Endothelial cell of umbilical vein (primary cell): ENCODE data around the gene PKD1L1. TPM values are rescaled to one million over a fixed set of nuclear protein-coding genes. Genes with fewer than 3 reads are reported as not detected.

Experiments used
- BruUV-seq: library from RNA; stranded (reverse); fragments of 400-500 nt; replicated peaks from 2 replicates; lab custom pipeline; 2021; lab: Mats Ljungman, UMichigan
- CTCF ChIA-PET: fragments of 300-600, 350-600 bp; sonication (Branson Sonifier 250); formaldehyde crosslinking; loops from one replicate; lab custom pipeline; 2021; ENCODE audit warnings: antibody characterized with exemption, inconsistent platforms; lab: Charles Lee
- POLR2A ChIA-PET: fragments of 300-600, 350-600 bp; sonication (Branson Sonifier 250); formaldehyde crosslinking; loops from one replicate; lab custom pipeline; 2021; ENCODE audit warnings: antibody characterized with exemption, inconsistent platforms; lab: Charles Lee
- DNase-seq: peaks from one replicate; pipeline ENCODE4 v3.0.0-alpha.2; 2011; ENCODE audit warnings: low read depth, low spot score
- FAIRE-seq: peaks from 2 replicates; lab custom pipeline; 2011; peaks lifted over from hg19 to GRCh38; lab: Jason Lieb, UNC
- H2AFZ ChIP-seq: 2 replicates; pipeline ENCODE4 v1.6.0; 2012; ENCODE audit warnings: low read depth, low read length, control low read depth, inconsistent platforms
- H3K27ac ChIP-seq: 2 replicates; pipeline ENCODE4 v1.5.1; 2011; ENCODE audit warnings: low read depth, mild to moderate bottlenecking, control low read depth, low read length, moderate library complexity; ENCODE audit not compliant: insufficient read depth
- H3K27me3 ChIP-seq, 2 experiments: 2 replicates each; pipeline versions ENCODE4 v1.6.0 to v1.6.1; 2011; ENCODE audit warnings: low read length in 2 of 2, mixed read lengths in 1 of 2; ENCODE audit not compliant: control insufficient read depth in 2 of 2, insufficient read depth in 2 of 2
- H3K36me3 ChIP-seq, 2 experiments: 2 replicates in 1 of 2; 3 replicates in 1 of 2; pipeline ENCODE4 v1.5.1; 2011; ENCODE audit warnings: low read length in 2 of 2, mild to moderate bottlenecking in 1 of 2, moderate library complexity in 1 of 2; ENCODE audit not compliant: control insufficient read depth in 2 of 2, insufficient read depth in 2 of 2; ENCODE audit errors: extremely low read depth in 1 of 2
- H3K4me1 ChIP-seq: 3 replicates; pipeline ENCODE4 v1.5.1; 2011; ENCODE audit warnings: mild to moderate bottlenecking, low read length; ENCODE audit not compliant: control insufficient read depth, insufficient read depth; ENCODE audit errors: extremely low read depth
- H3K4me2 ChIP-seq: 2 replicates; pipeline ENCODE4 v1.6.1; 2011; ENCODE audit warnings: low read length, control low read depth, mixed read lengths; ENCODE audit not compliant: insufficient read depth
- H3K4me3 ChIP-seq, 3 experiments: fragments of 200-600 bp in 1 of 3; sonication (generic), shearing (Covaris generic) in 1 of 3; replicated peaks in 1 of 3; 2 replicates each; pipeline ENCODE4 v1.5.1; 2011 to 2016; ENCODE audit warnings: control low read depth in 3 of 3, low read length in 3 of 3, mild to moderate bottlenecking in 2 of 3, inconsistent platforms in 1 of 3, low read depth in 1 of 3, moderate library complexity in 1 of 3; ENCODE audit not compliant: insufficient read depth in 1 of 3
- H3K79me2 ChIP-seq: 2 replicates; pipeline ENCODE4 v1.6.0; 2012; ENCODE audit warnings: low read length, inconsistent platforms; ENCODE audit not compliant: control insufficient read depth, insufficient read depth
- H3K9ac ChIP-seq: replicated peaks from 2 replicates; pipeline ENCODE3; 2011; ENCODE audit warnings: low read length, control low read depth; ENCODE audit not compliant: insufficient read depth; ENCODE audit errors: extremely low read depth
- H3K9me1 ChIP-seq: replicated peaks from 3 replicates; pipeline ENCODE4 v1.6.0; 2011; ENCODE audit warnings: mild to moderate bottlenecking, low read length; ENCODE audit not compliant: control insufficient read depth, insufficient read depth; ENCODE audit errors: extremely low read depth
- H3K9me3 ChIP-seq: replicated peaks from 2 replicates; pipeline ENCODE4 v1.5.1; 2012; ENCODE audit warnings: low read length, inconsistent platforms; ENCODE audit not compliant: control insufficient read depth, insufficient read depth
- H4K20me1 ChIP-seq: replicated peaks from 2 replicates; pipeline ENCODE3; 2011; ENCODE audit warnings: mild to moderate bottlenecking, low read length; ENCODE audit not compliant: control insufficient read depth, insufficient read depth; ENCODE audit errors: extremely low read depth
- FOS ChIP-seq: IDR thresholded peaks from 2 replicates; pipeline ENCODE4 v1.6.1; 2011; ENCODE audit warnings: mild to moderate bottlenecking, low read length, moderate library complexity, borderline replicate concordance; ENCODE audit not compliant: insufficient read depth
- JUN ChIP-seq: IDR thresholded peaks from 2 replicates; pipeline ENCODE4 v1.6.1; 2011; ENCODE audit warnings: borderline replicate concordance, low read depth; ENCODE audit not compliant: insufficient read length, insufficient read depth
- MAX ChIP-seq: IDR thresholded peaks from 2 replicates; pipeline ENCODE4 v1.6.1; 2011; ENCODE audit not compliant: insufficient read depth, insufficient read length
- dilution Hi-C: fragments of 300-500 bp; cut with MboI; formaldehyde crosslinking; loops from one replicate; pipeline ENCODE4 v1.15.0; 2019; ENCODE audit warnings: low sequenced_read_pairs; ENCODE audit not compliant: extremely low pct_ligation_motif_present
- intact Hi-C: fragments of 100-400 bp; cut with micrococcal nuclease; formaldehyde crosslinking; loops from one replicate; pipeline ENCODE4 v1.10.0; 2022
- polyA plus RNA-seq, 4 experiments: library from polyadenylated mRNA; depleted of rRNA in 3 of 4; stranded (reverse) in 3 of 4; unstranded in 1 of 4; fragments of >200 nt; gene quantifications; 2 replicates each; pipeline versions ENCODE4 v1.2.1 to v1.2.3, GENCODE V29; 2011 to 2012; ENCODE audit warnings: missing spikeins in 1 of 4
- total RNA-seq: library from RNA; stranded (reverse); gene quantifications from 2 replicates; pipeline ENCODE4 v1.2.3, GENCODE V29; 2021
- TF ChIP-seq, protein P1 (sequence below), 2 donors: IDR thresholded peaks; 1 replicate in 1 of 2; 2 replicates in 1 of 2; pipeline ENCODE4 v1.5.1; 2011; ENCODE audit warnings: low read length in 2 of 2, mild to moderate bottlenecking in 2 of 2, moderate library complexity in 2 of 2, control low read depth in 1 of 2, inconsistent platforms in 1 of 2, low read depth in 1 of 2; ENCODE audit not compliant: insufficient read depth in 1 of 2; ENCODE audit errors: extremely low read depth in 1 of 2

PKD1L1 gene
- total and polyA plus RNA-seq, 2 donors (not counting 3 experiments of a cell fraction or from before 2014, with no cell fraction given): 4.1 to 5.9 TPM

DNA sequence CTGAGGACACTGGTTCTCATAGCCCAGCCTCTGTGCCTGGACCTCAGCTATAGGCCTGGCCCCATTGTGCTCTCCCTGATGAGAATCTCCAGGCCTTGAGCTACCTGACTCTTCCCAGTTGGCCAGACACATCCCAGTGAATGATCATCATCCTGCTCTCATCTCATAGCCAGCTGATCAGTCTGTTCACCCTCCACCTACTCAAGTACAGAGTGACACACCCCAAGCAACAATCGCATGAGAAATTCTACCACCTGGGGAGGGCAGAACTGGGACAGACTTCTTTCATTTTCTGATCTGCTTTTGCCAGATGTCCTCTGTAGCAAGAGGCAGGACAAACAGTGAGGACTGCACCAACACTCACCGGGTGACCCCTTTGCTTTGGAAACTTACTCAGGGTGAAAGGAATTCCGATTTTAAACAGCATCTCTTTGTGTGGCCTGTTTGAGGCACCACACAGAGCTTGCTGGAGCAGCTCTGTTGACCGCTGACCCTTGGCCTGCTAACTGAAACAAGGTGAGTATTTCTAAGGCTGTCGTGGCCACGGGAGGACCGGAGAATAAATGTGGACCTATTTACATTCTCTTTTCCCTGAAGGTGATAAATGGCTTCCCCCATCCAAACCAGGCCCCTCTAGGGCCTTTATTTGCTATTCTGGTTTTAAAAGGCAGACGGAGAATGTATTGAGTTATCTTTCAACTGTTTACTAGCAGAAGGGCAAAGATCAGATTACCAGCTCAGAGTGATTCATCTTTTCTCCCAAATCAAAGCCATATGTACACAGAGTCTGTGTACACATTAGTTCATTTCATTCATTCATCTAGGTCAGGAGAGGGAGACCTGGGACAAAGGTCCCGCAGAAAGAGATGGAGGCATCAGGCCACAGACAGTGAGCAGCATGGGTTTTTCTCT lies 184.9 kb downstream of the PKD1L1 start:
- ChIA-PET POLR2A (no interaction called here), CTCF (interaction anchor here (0.6 to 2.6 kb wide), 5 partner anchors 10 to 328 kb away, joined by 3 to 9 read pairs (median 3); no protein-coding TSS in a partner anchor)
- Histone ChIP-seq H3K79me2 (no peaks in the 10 kb centered on the region), H3K4me3 (no peak overlapping the region), H2AFZ (peak overlapping the region; percentile 73), H3K27ac (no peak overlapping the region), H3K36me3 (no peaks in the 10 kb centered on the region), H3K4me1 (peaks cover 7% of the 10 kb centered on the region), H3K27me3 (no peaks in the 10 kb centered on the region), H3K4me2 (no peak overlapping the region), H3K9me1 (no peaks in the 10 kb centered on the region), H4K20me1 (no peaks in the 10 kb centered on the region), H3K9ac (no peak overlapping the region), H3K9me3 (no peaks in the 10 kb centered on the region)
- dilution Hi-C loops: no loop called here
- intact Hi-C loops: no loop called here
- FAIRE-seq (peak; percentile 15), DNase-seq (peak; percentile 56)
- TF ChIP-seq MAX (no peak), JUN (no peak), FOS (peak; percentile 42)
- TF ChIP-seq, protein P1, sequence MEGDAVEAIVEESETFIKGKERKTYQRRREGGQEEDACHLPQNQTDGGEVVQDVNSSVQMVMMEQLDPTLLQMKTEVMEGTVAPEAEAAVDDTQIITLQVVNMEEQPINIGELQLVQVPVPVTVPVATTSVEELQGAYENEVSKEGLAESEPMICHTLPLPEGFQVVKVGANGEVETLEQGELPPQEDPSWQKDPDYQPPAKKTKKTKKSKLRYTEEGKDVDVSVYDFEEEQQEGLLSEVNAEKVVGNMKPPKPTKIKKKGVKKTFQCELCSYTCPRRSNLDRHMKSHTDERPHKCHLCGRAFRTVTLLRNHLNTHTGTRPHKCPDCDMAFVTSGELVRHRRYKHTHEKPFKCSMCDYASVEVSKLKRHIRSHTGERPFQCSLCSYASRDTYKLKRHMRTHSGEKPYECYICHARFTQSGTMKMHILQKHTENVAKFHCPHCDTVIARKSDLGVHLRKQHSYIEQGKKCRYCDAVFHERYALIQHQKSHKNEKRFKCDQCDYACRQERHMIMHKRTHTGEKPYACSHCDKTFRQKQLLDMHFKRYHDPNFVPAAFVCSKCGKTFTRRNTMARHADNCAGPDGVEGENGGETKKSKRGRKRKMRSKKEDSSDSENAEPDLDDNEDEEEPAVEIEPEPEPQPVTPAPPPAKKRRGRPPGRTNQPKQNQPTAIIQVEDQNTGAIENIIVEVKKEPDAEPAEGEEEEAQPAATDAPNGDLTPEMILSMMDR (IDR thresholded peaks at IDR 0.05; ENCODE audit: extremely low read depth in 1 of 2, insufficient read depth in 1 of 2, low read depth in 1 of 2, low read length in 2 of 2): no peak
- no TSS peak for BruUV-seq
